Activated CD4-positive, alpha-beta T cell treated with anti-CD3 and anti-CD28 coated beads, Interleukin-2, amount 10 ng/mL, durations not matched to agents 7 days and 5 days (primary cell): Measurements from ENCODE around the gene B4GALT5. TPM values are rescaled to one million over a fixed set of nuclear protein-coding genes. Genes with fewer than 3 reads are reported as not detected.

Experiments
- CTCF ChIA-PET: fragments of 350-600 bp; sonication (Branson Sonifier 250); formaldehyde crosslinking; loops from one replicate; lab custom pipeline; 2021; ENCODE audit warnings: antibody characterized with exemption; lab: Charles Lee
- POLR2A ChIA-PET: fragments of 350-600 bp; sonication (Branson Sonifier 250); formaldehyde crosslinking; loops from one replicate; lab custom pipeline; 2021; ENCODE audit warnings: antibody characterized with exemption; lab: Charles Lee
- DNase-seq: peaks from one replicate; pipeline ENCODE4 v3.0.0-alpha.2; 2020
- H3K27ac Mint-ChIP-seq: one replicate; pipeline ENCODE4 v1.8.0; 2021; ENCODE audit warnings: mild to moderate bottlenecking, moderate library complexity, mixed read lengths
- H3K27me3 Mint-ChIP-seq: one replicate; pipeline ENCODE4 v1.8.0; 2021; ENCODE audit warnings: mixed read lengths
- H3K36me3 Mint-ChIP-seq: one replicate; pipeline ENCODE4 v1.8.0; 2021; ENCODE audit warnings: low read depth, mixed read lengths
- H3K4me1 Mint-ChIP-seq: one replicate; pipeline ENCODE4 v1.8.0; 2021; ENCODE audit warnings: mixed read lengths
- H3K4me3 Mint-ChIP-seq: one replicate; pipeline ENCODE4 v1.8.0; 2021; ENCODE audit warnings: mild to moderate bottlenecking, moderate library complexity, mixed read lengths
- H3K9me3 Mint-ChIP-seq: one replicate; pipeline ENCODE4 v1.8.0; 2021; ENCODE audit warnings: mixed read lengths
- total RNA-seq, 2 experiments: library from RNA; stranded (reverse); gene quantifications; one replicate each; pipeline ENCODE4 v1.2.3, GENCODE V29; 2021

The B4GALT5 gene
- total RNA-seq, 2 experiments from 2014 or later: 11.2 to 14.3 TPM

DNA sequence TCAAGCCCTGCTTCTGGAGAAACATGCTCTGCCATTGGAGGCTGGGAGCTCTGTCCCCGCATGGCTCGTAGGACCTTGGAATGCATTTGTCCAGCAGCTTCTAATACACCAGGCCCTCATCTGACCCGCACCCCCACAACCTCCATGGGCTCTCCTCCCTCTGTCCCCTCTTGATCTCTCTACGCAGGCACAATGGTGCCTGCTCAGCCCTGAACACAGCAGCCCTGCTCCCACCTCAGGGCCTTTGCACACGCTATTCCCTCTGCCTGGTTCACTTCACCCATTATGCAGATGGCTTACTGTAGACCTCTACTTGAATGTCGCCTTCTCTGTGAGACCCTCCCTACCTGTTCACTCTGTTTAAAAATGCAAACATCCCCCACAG is 118.8 kb downstream of the B4GALT5 start:
- ChIA-PET POLR2A (no interaction called here), CTCF (interaction anchor here (0.6 to 5.5 kb wide), 11 partner anchors 8 to 54 kb away, joined by 3 to 42 read pairs (median 4); no protein-coding TSS in a partner anchor)
- Mint-ChIP-seq H3K4me1 (peaks cover 87% of the 10 kb centered on the region), H3K27me3 (no peaks in the 10 kb centered on the region), H3K36me3 (peaks cover 48% of the 10 kb centered on the region), H3K27ac (peak overlapping the region; percentile 92), H3K4me3 (peak overlapping the region; percentile 74), H3K9me3 (peaks cover 23% of the 10 kb centered on the region)
- DNase-seq: no peak

DNA sequence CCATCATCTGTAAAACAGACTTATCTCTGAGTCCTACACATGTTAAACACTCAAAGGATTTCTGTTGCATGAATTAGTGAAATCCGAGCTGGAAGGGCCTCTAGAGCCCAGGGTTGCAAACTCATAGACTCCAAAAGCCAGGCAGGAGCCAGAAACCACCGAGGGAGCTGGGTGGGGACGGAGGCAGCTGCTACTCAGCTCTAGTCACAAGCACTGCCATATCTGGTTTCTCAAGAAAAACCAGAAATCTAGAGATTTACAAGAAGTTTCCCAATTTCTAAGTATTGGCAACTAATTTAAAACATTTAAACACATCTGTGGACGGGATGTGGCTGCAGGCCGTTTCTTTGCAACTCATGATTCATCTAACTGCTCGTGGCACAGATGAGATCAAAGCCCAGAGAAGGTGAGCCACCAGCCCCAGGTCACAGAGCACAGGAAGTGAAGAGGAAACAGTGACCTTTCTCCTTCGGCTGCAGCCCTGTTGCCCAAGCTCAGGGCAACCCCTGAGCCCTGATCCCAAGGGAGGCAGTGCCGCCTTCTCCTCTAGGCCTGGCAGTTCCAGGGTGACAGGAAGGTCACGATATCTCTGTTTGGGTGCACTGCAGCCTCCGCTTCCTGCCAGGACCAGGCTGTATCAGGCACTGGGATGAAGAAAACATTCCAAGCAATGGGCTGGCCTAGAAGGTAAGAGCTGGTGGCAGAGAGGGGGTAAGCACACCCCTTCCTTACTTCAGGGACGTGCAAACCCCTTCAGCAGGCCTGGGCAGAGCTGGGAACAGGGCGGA is 119.3 kb downstream of the B4GALT5 start:
- ChIA-PET POLR2A (interaction anchor here (1.0 kb wide), 1 partner anchor 10 kb away, joined by 3 read pairs; no protein-coding TSS in a partner anchor), CTCF (interaction anchor here (0.5 to 5.5 kb wide), 10 partner anchors 9 to 54 kb away, joined by 3 to 42 read pairs (median 3); no protein-coding TSS in a partner anchor)
- peaks cover 2% of the 10 kb centered on the region for H3K27me3 Mint-ChIP-seq
- peak; percentile 82 for DNase-seq
- peaks cover 50% of the 10 kb centered on the region for H3K36me3 Mint-ChIP-seq
- peak overlapping the region; percentile 74 for H3K4me3 Mint-ChIP-seq
- peak overlapping the region; percentile 92 for H3K27ac Mint-ChIP-seq
- H3K4me1 Mint-ChIP-seq: peaks cover 88% of the 10 kb centered on the region
- peaks cover 25% of the 10 kb centered on the region for H3K9me3 Mint-ChIP-seq

DNA sequence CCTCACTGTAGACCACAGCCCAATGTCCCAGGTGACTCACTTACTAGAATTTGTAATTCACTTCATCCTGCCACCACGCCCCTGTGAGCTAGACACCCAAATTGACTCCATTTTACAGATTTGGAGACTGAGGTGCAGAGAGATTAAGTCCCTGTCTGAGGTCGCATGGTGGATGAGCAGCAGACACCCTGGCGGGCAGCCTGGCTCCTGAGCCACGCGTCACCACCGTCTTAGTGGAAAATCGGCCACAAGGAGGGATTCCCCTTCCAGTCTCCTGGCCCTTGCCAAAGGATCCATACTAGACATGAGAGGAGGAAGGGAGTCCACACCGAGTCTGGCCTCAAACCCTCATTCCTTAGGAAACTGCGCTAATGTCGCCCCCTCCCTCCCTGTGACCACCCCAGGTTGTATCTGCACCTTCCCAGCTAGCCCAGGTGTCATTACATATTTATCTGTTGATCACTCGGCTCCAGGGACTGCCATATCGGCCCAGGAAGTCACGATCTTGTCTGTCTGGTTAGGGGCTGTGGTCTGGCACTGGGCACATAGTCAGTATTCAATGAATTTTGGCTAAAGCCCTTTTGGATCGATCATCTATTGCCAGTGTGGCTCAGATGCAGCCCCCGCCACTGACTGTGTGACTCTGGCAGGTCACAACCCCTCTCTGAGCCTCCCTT is 120.1 kb downstream of the B4GALT5 start:
- peaks cover 52% of the 10 kb centered on the region for H3K36me3 Mint-ChIP-seq
- H3K4me3 Mint-ChIP-seq: peak overlapping the region; percentile 74
- CTCF ChIA-PET: interaction anchor here (0.5 to 5.5 kb wide), 8 partner anchors 10 to 299 kb away, joined by 3 to 42 read pairs (median 4); no protein-coding TSS in a partner anchor
- POLR2A ChIA-PET: interaction anchor here (1.0 kb wide), 1 partner anchor 10 kb away, joined by 3 read pairs; no protein-coding TSS in a partner anchor
- no peak for DNase-seq
- H3K4me1 Mint-ChIP-seq: peaks cover 88% of the 10 kb centered on the region
- H3K27me3 Mint-ChIP-seq: peaks cover 2% of the 10 kb centered on the region
- peaks cover 27% of the 10 kb centered on the region for H3K9me3 Mint-ChIP-seq
- H3K27ac Mint-ChIP-seq: peak overlapping the region; percentile 92

DNA sequence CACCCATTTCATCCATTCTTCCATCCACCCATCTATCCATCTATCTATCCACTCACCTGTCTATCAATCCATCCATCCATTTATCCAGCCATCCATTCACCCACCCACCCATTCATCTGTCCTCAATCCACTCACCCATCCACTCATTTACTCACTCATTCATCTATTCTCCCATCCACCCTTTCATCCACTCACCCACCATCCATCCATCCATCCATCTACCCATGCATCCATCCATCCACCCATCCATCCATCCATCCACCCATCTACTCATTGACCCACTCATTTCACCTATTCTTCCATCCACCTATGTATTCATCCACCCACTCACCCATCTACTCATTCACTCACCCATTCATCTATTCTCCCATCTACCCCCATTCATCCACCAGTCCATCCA is 121.6 kb downstream of the B4GALT5 start:
- Mint-ChIP-seq H3K27ac (peak overlapping the region; percentile 92), H3K36me3 (peaks cover 40% of the 10 kb centered on the region), H3K9me3 (peaks cover 18% of the 10 kb centered on the region), H3K27me3 (peaks cover 2% of the 10 kb centered on the region), H3K4me3 (no peak overlapping the region), H3K4me1 (peaks cover 78% of the 10 kb centered on the region)
- ChIA-PET CTCF (interaction anchor here (1.2 to 5.5 kb wide), 2 partner anchors 12 to 52 kb away, joined by 5 to 42 read pairs; no protein-coding TSS in a partner anchor), POLR2A (no interaction called here)
- DNase-seq: no peak

DNA sequence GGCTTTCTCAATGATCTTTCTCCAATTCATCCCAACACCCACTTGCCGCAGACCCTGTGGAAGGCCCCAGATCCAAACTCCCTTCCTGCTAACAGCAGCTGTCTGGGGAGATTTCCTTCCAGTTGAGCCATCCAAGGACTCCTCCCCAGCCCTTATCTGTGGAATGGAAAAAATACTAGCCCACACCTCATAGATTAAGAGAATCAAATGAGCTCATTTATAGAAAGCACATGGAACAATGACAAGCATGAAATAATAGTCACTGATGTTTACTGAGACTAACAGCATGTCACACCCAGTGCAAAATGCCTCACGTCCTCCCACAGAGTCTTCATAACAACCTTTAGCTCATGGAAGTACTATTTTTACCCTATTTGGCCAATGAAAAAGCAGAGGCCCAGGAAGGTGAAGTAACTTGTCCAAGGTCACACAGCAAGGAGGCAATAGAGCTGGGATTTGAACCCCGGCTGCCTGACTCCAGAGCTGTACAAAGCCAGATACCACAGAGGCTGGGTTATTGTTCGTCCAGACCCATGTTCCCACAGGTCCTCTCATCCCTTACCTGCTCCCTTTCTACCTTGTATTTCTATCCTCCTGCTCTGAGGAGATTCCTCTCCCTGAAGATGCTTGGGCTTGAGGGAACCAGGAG is 122.3 kb downstream of the B4GALT5 start:
- ChIA-PET POLR2A (no interaction called here), CTCF (interaction anchor here (1.2 to 2.7 kb wide), 2 partner anchors 12 to 49 kb away, joined by 5 to 8 read pairs; no protein-coding TSS in a partner anchor)
- no peak for DNase-seq
- H3K27ac Mint-ChIP-seq: peak overlapping the region; percentile 92
- peaks cover 37% of the 10 kb centered on the region for H3K36me3 Mint-ChIP-seq
- H3K9me3 Mint-ChIP-seq: peaks cover 18% of the 10 kb centered on the region
- peaks cover 74% of the 10 kb centered on the region for H3K4me1 Mint-ChIP-seq
- no peak overlapping the region for H3K4me3 Mint-ChIP-seq
- peaks cover 2% of the 10 kb centered on the region for H3K27me3 Mint-ChIP-seq

DNA sequence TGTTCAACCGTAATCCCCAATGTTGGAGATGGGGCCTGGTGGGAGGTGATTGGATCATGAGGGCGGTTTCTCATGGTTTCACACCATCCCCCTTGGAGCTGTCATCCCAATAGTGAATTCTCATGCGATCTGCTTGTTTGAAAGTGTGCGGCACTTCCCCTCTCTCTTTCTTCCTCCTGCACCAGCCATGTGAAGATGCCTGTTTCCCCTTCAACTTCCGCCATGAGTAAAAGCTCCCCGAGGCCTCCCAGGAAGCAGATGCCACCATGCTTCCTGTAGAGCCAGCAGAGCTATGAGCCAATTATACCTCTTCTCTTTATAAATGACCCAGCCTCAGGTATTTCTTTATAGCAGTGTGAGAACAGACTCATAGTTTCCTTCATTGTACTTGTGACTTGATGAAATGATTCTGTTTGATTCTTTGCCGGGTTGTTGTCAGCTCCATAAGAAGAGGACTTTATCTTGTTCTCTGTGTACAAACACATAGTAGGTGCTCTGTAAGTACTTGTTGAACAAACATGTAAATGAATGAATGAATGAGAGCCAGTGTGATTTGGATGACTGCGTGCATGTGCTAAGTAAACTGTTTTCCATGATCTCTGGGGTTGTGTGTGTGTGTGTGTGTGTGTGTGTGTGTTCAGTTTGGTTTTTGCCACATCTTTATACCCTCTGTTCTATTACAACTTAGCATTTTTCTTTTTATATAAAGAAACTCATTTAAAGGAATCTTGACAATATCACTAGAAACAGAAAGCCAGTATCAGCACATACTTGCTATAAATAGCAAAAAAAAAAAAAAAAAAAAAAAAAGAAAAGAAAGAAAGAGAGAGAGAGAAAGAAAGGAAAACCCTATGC is 123.3 kb downstream of the B4GALT5 start:
- ChIA-PET POLR2A (interaction anchor here (0.6 kb wide), 1 partner anchor 369 kb away, joined by 3 read pairs; no protein-coding TSS in a partner anchor), CTCF (interaction anchor here (1.0 to 2.7 kb wide), 5 partner anchors 10 to 48 kb away, joined by 3 to 16 read pairs (median 5); no protein-coding TSS in a partner anchor)
- H3K4me3 Mint-ChIP-seq: no peak overlapping the region
- H3K36me3 Mint-ChIP-seq: peaks cover 35% of the 10 kb centered on the region
- peaks cover 66% of the 10 kb centered on the region for H3K4me1 Mint-ChIP-seq
- DNase-seq: no peak
- H3K9me3 Mint-ChIP-seq: peaks cover 18% of the 10 kb centered on the region
- peak overlapping the region; percentile 64 for H3K27ac Mint-ChIP-seq
- peaks cover 2% of the 10 kb centered on the region for H3K27me3 Mint-ChIP-seq

DNA sequence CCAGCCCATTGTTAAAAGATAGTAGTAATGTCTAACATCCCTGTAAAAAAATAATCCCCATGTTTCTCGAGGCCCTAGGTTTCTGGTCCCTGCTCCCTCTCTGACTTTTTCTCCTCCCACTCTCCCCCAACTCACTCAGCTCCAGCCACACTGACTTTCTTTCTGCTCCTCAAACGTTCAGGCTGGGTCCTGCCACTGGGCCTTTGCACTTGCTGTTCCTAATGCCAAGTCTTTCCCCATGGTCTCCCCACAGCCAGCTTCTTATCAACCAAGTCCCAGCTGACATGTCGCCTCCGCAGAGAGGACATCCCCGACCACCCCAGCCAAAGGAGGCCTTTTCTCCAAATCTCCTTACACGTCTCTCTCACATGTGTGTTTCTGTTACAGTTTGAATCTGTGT is 123.9 kb downstream of the B4GALT5 start:
- DNase-seq: no peak
- Mint-ChIP-seq H3K4me1 (peaks cover 60% of the 10 kb centered on the region), H3K36me3 (peaks cover 30% of the 10 kb centered on the region), H3K4me3 (no peak overlapping the region), H3K27ac (peak overlapping the region; percentile 57), H3K9me3 (peaks cover 18% of the 10 kb centered on the region), H3K27me3 (peaks cover 4% of the 10 kb centered on the region)
- ChIA-PET CTCF (interaction anchor here (1.0 to 2.7 kb wide), 5 partner anchors 9 to 48 kb away, joined by 3 to 16 read pairs (median 5); no protein-coding TSS in a partner anchor), POLR2A (interaction anchor here (0.6 kb wide), 1 partner anchor 370 kb away, joined by 3 read pairs; no protein-coding TSS in a partner anchor)

DNA sequence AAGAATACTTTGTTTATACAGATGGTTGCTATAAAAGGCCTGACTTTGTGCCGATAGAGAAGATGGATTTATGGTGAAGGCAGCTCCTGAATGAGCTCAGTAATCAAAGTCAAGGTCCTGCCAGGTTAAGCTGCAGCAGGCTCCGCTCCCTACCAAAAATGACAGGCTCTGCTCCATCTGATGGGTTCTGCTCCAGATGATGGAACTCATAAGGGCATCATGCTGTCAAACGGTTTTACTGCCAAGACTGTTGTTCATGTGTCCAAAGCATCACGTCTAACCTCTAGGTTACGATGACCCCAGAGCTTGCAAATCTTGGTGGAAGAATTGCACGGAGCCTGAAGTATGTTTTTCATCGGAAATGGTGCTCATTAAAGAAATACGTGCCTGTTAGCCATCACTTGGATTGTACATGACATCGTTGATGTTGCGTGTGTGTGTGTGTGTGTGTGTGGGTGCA is 126.5 kb downstream of the B4GALT5 start:
- CTCF ChIA-PET: interaction anchor here (1.2 to 2.1 kb wide), 3 partner anchors 9 to 21 kb away, joined by 3 to 6 read pairs (median 3); no protein-coding TSS in a partner anchor
- H3K4me3 Mint-ChIP-seq: no peak overlapping the region
- H3K4me1 Mint-ChIP-seq: peaks cover 37% of the 10 kb centered on the region
- H3K27ac Mint-ChIP-seq: no peak overlapping the region
- POLR2A ChIA-PET: no interaction called here
- peaks cover 10% of the 10 kb centered on the region for H3K27me3 Mint-ChIP-seq
- H3K36me3 Mint-ChIP-seq: peaks cover 31% of the 10 kb centered on the region
- peaks cover 16% of the 10 kb centered on the region for H3K9me3 Mint-ChIP-seq
- DNase-seq: no peak

DNA sequence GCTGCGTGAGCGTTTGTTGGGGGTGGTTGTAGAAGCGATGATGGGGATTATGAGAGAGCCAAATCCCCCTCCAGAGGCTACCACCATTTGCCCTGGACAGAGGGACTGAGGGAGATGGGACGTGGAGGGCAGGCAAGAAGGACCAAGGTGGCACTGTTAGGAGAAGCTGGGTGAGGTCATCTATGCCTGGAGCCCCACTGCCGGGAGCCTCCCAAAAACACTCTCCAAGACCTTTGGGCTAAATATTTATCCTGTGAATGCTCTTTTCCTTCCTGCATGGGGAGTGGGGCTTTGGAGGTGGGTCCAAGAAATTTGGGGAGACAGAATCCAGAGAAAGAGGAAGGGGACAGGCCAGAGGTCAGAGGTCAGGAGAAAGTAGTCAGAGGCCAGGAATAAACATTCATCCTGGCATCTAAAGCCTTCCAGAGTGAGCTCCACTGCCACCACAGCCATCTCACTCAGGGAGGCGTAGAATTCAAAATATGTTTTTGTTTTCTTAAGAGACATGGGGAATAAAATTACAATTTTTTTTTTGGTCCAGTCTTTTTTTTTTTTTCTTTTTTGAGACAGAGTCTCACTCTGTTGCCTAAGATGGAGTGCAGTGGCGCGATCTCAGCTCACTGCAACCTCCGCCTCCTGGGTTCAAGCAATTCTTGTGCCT is 128.0 kb downstream of the B4GALT5 start:
- Mint-ChIP-seq H3K36me3 (peaks cover 27% of the 10 kb centered on the region), H3K4me3 (no peak overlapping the region), H3K27me3 (peaks cover 17% of the 10 kb centered on the region), H3K27ac (no peak overlapping the region), H3K9me3 (peaks cover 13% of the 10 kb centered on the region), H3K4me1 (peaks cover 29% of the 10 kb centered on the region)
- DNase-seq: no peak
- ChIA-PET POLR2A (no interaction called here), CTCF (interaction anchor here (1.4 to 2.4 kb wide), 3 partner anchors 10 to 44 kb away, joined by 3 to 6 read pairs (median 6); no protein-coding TSS in a partner anchor)

DNA sequence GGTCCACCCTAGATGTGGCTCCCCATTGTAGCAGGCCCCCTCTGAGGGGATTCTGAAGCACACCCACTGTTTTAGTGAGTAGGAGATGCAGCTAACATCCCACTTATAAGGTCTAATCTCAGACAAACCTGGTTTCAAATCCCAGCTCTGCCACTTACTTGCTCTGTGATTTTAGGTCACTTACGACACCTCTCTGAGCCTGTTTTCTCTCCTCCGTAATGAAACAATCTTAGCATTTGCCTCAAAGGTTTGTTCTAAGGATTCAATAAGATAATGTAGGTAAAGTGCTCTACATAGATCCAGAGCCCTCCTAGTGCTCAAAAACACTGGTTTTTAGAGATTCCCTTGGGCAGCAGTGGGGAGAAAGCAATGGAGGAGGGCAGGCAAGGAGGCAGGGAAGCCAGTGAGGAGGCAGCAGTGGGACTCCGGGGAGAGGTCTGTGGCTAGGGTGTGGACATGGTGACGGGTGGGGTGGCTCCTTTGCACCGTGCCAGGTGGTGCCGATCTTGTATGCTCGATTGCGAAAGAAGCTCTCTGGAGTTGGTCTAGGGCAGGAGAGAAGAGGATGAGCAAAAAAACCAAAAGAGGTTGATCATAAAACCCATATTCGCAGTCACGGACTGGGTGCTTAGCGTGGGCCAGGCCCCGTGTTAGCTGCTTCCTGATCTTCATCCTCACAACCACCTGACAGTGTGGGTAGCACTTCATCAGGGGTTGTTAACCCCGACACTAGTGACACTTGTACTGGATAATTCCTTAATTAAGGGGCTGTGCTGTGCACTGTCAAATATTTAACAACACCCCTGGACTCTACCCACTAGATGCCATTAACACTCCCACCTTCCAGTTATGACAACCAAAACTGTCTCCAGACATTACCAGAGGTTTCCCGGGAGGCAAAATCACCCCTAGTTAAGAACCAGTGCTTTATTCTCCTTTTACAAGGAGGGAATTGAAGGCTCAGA is 129.0 kb downstream of the B4GALT5 start:
- peaks cover 26% of the 10 kb centered on the region for H3K4me1 Mint-ChIP-seq
- peaks cover 21% of the 10 kb centered on the region for H3K36me3 Mint-ChIP-seq
- peaks cover 21% of the 10 kb centered on the region for H3K27me3 Mint-ChIP-seq
- CTCF ChIA-PET: interaction anchor here (0.6 to 2.7 kb wide), 3 partner anchors 10 to 147 kb away, joined by 5 to 14 read pairs (median 6); no protein-coding TSS in a partner anchor
- peak overlapping the region; percentile 32 for H3K27ac Mint-ChIP-seq
- no peak for DNase-seq
- POLR2A ChIA-PET: interaction anchor here (1.2 kb wide), 1 partner anchor 9 kb away, joined by 3 read pairs; no protein-coding TSS in a partner anchor
- no peak overlapping the region for H3K4me3 Mint-ChIP-seq
- peaks cover 10% of the 10 kb centered on the region for H3K9me3 Mint-ChIP-seq
